ENCODE measurements around the gene BRK1.

GRCh38 chr3:10169000-10169496 lies 53.6 kb downstream of the BRK1 start:
- TF ChIP-seq CTCF (IDR thresholded peaks at IDR 0.05; ENCODE audit: poor library complexity) (peak; percentile 4), EZH2 (IDR thresholded peaks at IDR 0.05; ENCODE audit: borderline replicate concordance) (no peak), EZH2phosphoT487 (IDR thresholded peaks at IDR 0.05; ENCODE audit: low read depth, severe bottlenecking, unreplicated experiment) (no peak)

Data from hepatocyte (in vitro differentiated cells).